Stimulated activated CD8-positive, alpha-beta memory T cell treated with anti-CD3 and anti-CD28 coated beads, Interleukin-7, amount 100 ng/mL, for 4 hours (primary cell): ENCODE data around the gene CD2AP.
"Not testable (repeated sequence)": the region's sequence is repeated elsewhere in the genome, so short reads cannot be mapped to it uniquely, and the experiment has no call there.

Source experiments
- DNase-seq, 2 donors: peaks; one replicate each; pipeline ENCODE4 v3.0.0-alpha.2; 2020; ENCODE audit warnings: low read depth in 2 of 2

The CD2AP gene

DNA sequence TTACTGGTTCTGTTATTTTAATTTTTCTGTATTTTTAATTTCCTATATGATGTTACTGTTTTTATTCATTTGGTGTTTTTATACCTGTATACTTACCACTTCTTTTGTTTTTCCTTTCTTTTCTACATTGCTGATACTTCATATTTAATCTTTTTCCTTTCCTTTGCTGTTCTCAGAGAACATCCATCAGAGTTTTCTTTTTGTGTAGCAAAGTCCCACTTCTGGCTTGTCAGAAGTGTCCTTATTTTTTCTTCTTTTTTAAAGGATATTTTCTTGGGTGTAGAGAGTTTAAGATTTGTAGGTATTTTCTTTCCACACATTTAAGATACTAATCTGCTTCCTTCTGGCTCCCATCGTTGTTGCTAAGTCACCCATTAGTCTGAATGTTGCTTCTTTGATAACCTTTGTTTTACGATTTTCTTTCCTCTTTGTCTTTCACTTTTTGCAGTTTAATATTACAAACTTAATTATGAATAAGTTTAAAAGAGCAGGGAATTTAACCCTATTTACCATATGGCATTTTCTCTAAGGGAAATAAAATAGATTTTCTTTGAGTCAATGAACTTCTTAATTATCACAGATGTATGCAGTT, 18.5 kb downstream of the CD2AP start:
- DNase-seq = no peak

DNA sequence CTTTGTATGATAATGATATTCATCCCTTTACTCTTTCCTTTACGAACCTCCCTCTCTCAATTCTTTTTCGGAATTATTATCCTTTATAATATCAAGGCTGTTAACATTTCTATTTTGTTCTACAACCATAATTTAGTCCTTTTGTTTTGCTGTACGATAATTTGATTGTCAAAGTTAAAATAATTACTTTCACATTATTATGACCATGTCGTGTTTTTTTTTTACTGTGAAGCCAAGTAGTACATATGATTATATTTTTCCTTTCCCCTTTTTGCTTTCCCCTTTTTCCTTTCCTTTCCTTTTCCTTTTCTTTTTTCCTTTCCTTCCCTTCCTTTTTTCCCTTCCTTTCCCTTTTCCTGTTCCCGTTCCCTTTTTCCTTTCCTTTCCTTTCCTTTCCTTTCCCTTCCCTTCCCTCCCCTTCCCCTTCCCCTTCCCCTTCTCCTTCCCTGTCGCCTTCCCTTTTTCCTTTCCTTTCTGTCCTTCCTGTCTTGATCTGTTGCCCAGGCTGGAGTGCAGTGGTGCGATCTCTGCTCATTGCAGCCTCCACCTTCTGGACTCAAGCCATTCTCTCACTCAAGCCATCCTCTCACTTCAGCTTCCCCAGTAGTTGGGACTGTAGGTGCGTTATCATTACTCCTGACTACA, 19.5 kb downstream of the CD2AP start:
- DNase-seq = no peak

DNA sequence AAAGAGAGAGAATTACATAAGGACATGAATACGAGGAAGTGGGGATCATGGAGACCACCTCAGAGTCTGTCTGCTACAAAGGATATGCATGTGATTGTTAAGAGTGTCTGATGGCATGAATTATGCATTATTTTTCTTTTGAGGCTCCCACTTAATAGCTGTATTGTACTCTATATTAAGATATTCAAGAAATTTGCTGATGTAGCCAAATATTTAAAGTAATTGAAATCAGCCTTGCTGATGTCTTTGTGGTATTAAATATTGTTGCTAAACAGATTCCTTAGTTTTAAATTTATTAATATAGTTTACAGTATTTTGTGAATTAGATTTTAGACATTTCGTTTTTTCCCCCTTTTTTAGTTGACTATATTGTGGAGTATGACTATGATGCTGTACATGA, 25.3 kb downstream of the CD2AP start:
- DNase-seq = no peak

DNA sequence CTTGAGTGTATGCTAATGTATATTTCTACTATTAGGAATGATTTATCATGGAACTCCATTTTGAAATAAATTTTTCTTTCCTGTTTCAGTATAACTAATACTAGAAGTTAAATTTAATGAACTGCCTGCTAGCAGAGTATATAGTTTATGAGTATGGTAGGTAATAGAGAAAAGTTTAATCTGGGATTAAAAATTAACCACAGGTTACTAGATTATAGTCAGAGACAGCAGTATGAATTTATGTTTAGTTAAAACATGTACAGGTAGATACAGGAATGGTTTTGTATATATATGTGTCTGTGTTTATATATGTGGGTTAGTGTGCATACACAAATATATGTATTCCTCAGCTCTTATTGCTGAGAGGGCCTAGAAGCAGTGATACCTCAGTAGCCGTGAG, 32.3 kb downstream of the CD2AP start:
- DNase-seq = no peak

DNA sequence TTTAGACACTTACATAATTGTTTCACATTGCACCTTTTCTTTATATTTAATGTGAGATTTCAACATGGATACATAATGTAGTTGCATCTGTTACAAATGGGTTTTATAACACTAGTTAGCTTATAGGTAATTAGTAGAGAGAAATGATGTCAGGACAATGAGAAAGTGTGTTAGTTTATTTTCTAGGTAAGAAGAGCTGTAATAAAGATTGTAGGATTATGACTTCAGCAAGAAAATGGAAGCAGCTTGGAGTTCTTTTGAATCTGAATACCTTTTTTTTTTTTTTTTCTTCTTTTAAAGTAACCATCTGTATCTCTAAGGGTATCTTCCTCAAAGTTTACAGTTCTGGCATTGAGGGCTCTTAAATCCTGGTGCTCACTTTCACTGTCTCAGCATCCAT, 35.3 kb downstream of the CD2AP start:
- no peak for DNase-seq

DNA sequence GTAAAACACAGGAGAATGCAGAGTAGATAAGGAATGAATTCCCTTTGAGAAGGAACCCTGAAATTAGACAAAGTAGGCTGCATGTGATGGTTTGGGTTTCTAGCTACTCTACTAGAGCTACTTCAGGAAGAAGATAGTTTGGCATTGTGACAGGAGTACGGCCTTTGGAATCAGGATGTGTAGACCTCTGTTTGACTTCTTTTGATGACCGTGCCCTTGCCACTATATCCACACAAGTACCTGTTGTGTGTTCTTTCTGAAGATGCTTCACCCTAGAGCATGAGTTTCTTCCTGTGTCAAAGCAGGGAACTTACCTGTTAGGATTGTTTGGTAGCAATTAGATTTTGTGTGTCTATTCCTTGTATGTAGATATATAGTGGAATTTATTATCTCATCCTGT, 41.7 kb downstream of the CD2AP start:
- DNase-seq = no peak

DNA sequence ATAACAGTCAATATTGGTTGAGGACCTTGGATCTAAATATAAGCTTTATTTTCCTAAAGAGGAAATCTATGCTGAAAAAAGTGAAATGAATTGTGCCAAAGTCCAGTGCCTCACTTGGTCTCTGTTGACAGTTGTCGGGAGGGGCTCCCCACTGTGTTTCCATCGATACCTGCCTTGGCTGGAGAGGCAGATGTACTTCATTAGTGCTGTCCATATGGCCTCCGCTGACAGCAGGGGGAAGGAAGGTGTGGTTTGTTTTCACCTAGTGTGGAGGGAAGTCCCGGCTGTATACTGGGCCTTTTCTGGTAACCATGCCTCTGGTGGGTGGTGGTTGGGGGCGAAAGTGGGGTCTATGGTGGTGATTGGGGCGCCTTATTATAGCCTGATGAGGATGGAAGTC, 42.7 kb downstream of the CD2AP start:
- no peak for DNase-seq

DNA sequence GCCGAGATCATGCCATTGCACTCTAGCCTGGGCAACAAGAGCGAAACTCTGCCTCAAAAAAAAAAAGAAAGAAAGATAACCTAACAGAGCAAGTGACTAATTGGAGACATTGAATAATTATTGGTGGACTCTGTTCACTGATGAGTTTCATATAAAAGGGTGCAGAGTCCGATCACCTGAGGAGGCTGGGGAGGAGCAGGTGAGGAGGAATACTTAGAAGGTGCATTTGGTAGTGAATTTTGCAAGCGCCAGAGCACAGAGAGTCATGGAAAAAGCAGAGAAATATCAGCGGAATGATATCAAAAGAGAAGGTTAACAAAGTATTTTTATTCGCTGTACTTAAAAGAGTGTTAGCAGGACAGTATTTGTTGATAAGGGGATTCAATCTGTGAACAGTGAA, 44.4 kb downstream of the CD2AP start:
- DNase-seq = no peak

DNA sequence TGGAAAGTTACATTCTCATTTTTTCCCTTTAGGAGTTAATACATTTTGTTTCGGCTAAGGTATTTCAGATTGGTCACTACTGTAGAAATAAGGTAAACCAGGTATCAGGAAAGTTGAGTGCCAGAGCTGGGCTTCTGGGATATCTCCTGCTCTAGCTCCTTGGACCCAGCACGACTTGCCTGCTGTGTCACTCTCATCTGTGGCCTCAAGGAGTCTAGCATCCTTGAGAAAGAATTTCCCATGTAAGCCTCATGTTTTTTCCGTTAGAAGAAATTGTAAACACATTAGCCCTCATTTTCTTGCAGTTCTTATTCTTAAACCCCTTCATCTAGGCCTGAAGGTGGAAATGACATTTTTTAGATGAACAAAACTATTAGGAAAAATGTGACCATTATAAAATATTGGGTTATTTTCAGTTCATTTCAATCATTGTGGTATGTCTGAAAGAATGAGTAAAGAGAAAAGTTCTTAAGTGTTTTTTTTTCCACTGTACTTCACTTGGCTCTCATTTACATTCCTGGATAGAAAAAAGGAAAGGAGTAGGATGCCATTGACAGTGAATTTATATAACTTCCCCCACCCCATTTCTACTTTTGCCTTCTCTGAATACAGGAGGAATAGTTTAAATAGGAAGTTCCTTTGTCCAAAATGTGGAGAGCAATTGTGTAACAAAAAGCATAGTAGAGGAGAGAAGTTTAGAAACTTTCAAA, 46.7 kb downstream of the CD2AP start:
- no peak for DNase-seq

DNA sequence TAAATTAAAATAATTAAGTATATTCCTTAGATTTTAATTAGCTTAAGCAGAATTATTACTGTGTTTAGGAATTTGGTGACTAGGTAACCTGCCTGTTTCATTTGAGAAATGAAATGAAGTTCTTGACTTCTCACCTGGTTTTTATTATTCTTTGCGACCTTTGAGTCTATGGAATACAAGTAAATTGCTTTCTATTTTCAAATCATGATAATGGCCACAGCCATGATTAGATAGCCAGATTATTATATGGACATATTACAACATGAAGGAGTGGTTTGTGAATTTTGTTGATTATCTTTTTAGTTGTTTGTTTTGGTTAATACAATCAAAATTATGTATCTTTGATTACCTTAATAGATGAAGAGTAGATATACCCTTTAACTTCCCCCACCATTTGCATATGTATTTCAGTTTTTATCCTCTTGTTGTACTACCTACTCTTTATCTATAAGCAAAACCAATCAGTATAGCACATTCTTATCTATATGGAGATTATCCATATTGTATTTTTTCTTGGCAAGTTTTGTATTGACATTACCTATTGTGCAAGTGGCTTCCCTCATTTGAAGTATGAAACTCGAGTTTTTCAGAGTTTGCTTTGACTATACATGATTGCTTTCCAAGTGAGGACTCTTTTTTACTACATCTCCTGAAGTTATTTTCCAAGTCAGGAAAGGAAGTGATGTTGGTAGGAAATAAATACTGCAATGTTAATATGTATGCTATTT, 47.9 kb downstream of the CD2AP start:
- no peak for DNase-seq

DNA sequence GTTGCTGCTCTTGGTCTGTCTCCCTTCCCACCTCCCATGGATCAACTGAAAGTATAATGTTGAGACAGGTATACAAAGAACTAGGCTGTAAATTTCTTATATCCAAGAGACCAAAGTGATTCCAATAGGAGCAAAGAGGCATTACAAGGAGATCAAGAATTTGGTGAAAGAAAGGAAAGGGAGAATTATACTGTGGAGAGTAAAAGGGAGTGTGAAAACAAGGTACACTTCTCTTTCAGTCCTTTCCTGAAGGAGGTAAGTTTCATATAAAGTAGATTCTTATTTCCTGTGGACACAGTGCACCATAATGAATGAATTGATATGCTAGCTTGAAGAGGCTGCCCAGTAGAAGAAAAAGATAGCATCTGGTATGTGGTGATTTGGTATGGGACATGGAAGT, 49.7 kb downstream of the CD2AP start:
- DNase-seq = no peak

DNA sequence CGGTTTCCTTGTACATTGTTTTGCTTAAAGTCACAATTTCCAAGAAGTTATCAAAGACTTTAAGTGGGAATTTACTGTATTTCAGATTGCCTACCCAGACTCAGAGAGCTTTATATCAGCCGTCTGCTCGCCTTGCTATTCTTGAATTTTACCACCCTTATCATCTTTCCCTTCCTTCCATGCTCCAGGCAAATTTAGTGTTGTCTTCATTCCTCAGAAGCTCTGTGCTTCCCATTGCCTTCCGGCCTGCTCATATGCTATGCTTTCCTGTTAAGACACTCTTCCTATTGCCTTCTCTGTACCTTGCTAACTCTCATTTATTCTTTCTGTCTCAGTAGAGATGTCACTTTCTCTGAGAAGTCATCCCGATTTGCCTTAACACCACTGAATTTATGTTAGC, 52.1 kb downstream of the CD2AP start:
- DNase-seq = no peak

DNA sequence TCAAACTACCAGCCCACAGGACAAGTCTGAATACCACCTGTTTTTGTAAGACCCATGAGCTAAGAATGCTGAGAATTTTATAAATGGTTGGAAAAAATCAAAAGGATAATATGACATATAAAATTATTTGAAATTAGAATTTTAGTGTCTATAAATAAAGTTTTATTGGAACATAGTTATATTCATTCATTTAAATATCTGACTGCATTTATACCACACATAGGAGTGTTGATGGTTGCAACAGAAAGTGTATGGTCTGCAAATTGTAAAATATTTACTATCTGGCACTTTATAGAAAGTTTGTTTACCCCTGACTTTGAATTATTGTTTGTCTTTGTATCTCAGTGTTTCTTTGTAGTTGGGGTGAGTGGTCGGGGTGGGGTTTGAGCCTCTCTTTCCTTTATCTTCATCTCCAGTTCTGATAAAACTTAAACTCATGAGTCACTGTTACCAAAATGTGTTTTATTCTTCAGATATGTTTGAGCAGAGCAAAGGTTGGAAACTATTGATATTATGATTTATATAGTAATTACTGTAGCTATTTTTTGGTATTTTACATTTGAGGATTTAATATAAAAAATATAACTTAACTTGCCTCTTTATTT, 55.5 kb downstream of the CD2AP start:
- no peak for DNase-seq

DNA sequence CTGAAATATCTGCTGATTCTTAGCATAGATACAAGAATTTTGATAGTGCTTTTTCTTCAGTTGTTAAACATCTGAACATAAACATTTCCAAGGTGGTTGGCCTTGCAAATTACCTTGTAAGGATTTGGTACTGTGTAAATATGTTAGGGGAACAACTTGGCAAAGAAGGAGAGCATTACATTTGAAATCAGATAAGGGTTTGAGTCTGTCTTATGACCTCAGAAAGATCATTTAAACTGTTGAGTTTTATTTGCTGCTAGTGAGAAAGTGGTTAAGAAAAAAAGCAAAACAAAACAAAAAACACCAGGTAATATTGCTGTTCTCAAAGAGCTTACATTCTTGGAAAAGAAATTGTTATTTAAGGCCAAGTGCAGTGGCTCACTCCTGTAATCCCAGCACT, 56.5 kb downstream of the CD2AP start:
- no peak for DNase-seq

DNA sequence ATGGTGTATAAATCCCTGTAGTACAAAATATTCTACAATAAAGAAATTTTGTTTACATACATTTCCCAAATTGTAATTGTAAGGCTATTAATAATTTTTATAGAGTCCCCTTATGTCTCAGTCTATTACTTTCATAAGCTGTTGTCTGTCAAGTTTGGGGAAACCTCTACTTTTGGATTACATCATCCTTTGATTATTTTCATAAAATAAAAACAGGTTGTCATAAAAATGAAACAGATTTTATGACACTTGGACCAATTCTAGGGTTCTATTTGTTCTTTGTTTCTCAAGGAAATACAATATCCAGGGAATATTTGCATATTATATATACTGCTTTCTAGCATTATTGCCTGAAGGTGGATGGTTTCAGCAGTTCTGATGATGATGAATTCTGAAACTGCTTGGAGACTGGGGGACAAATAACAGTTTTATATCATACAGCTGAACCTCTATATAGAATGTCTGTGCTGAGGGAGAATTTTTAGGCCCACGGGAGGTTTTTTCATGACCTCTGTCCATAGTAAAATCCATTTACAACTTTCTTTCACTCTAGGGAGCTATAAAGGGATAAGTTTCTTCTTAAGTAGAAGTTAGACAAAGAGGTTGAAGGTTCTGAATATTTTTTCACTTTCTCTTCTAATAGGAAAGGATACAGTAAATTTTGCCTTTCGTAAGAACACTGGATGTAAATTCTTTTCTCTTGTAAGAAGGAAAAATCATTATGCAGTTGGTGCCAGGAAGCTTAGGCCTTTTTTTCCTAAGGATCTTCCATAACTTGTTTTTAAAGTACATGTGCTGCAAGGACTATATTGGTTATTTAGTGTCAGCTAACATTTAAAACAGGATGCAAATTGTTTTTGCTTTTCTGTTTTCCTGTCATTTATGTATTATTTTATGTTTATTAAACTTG, 58.0 kb downstream of the CD2AP start:
- no peak for DNase-seq

DNA sequence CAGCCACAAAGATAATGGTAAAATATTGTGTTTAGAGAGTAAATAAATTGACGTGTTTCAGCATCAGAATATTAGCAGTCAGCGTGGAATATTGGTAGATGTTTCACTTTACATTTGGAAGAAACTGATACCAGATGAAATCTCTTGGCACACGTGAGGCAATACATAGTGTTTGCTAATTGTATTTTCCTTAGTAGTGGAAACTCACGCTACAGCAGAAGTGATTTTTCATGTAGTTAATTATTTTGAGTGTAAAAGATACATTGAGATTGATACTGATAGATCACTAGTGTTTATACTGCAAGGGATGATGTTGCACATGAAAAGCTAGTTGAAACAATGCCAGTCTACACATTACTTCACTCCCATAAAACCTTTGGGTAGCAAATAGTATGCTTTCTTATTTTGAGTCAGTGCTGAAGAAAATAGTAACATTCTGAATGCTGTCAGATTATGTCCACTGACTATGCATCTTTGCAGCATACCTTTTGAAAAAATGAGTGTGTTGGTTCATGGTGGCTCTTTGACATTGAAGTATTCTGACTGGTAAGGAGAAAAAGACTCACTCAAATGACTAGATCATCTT, 59.3 kb downstream of the CD2AP start:
- DNase-seq = no peak

DNA sequence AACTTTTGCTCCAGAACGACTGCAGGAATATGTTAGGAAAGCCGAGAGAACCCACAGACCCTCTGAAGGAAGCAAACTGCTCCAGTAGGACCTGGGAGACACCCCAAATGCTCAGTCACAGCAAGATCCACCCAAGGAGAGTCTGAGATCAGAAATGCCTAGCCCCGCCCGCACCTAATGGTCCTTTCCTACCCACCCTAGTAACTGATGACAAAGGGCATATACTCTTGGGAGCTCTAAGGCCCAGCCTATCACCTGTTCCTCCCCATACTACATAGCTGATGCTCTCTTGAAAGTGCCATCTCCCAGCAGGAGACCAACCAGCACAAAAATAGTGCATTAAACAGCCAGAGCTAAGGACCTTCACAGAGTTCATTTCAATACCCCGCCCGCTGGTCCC, 67.6 kb downstream of the CD2AP start:
- no peak for DNase-seq

DNA sequence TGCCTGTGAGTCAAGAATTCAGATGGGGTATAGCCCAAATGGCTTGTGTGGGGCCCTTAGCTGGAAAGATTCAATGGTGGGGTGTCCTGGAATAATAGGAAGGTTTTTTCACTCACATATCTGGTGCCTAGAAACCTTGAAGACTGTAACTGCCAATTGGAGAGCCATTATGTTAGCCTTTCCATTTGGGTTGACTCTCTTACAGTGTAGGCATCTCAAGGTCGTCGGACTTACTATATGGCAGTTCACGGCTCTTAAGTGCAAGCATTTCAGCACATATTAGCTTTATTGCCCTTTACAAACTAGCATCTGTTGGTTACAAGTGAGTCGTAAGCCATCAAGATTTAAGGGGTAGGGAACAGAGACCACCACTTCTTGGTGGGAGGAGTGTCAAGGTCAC, 74.1 kb downstream of the CD2AP start:
- DNase-seq = no peak

DNA sequence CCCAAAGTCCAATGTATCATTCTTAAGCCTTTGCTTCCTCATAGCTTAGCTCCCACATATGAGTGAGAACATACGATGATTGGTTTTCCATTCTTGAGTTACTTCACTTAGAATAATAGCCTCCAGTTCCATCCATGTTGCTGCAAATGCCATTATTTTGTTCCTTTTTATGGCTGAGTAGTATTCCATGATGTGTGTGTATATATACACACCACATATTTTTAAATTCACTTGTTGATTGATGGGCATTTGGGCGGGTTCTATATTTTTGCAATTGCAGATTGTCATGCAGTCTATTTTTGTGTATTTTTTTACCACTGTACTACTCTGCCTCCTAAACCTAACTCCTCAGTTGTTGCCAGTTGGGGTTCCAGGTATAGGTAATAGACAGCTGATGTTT, 74.7 kb downstream of the CD2AP start:
- DNase-seq = no peak

DNA sequence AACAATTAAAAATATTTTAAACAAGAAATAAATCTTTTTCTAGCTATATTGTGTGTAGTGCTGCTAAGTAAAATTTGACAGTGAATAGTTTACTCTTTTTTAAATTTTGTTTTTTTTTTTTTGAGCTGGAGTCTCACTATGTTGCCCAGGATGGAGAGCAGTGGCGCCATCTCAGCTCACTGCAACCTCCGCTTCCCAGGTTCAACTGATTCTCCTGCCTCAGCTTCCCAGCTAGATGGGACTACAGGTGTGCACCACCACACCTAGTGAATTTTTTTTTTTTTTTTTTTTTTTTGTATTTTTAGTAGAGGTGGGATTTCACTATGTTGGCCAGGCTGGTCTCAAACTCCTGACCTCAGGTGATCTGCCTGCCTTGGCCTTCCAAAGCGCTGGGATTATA, 75.7 kb downstream of the CD2AP start:
- not testable (repeated sequence) for DNase-seq

DNA sequence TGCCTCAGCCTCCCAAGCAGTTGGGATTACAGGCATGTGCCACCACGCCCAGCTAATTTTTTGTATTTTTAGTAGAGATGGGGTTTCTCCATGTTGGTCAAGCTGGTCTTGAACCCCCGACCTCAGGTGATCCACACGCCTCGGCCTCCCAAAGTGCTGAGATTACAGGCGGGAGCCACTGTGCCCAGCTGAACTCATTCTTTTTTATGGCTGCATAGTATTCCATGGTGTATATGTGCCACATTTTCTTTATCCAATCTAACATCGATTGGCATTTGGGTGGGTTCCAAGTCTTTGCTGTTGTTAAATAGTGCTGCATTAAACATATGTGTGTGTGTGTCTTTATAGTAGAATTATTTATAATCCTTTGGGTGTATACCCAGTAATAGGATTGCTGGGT, 78.9 kb downstream of the CD2AP start:
- not testable (repeated sequence) for DNase-seq
